Fibroblast of mammary gland (primary cell): ENCODE measurements around the gene PIEZO2.

ENCODE experiments used
- DNase-seq: peaks from one replicate; pipeline ENCODE4 v3.0.0-alpha.2; 2010; ENCODE audit warnings: low read depth
- H3K4me3 ChIP-seq: 2 replicates; pipeline ENCODE4 v1.5.1; 2011; ENCODE audit warnings: low read depth, mild to moderate bottlenecking, low read length, moderate library complexity; ENCODE audit not compliant: control insufficient read depth
- TF ChIP-seq, protein P1 (sequence below): conservative IDR thresholded peaks from 2 replicates; pipeline ENCODE4 v1.5.1; 2011; ENCODE audit warnings: low read depth, low read length, inconsistent platforms; ENCODE audit not compliant: control insufficient read depth, insufficient read depth

The PIEZO2 gene

GRCh38 chr18:11037533-11038240 is 111.7 kb downstream of the PIEZO2 start:
- no peak for DNase-seq
- TF ChIP-seq, protein P1, sequence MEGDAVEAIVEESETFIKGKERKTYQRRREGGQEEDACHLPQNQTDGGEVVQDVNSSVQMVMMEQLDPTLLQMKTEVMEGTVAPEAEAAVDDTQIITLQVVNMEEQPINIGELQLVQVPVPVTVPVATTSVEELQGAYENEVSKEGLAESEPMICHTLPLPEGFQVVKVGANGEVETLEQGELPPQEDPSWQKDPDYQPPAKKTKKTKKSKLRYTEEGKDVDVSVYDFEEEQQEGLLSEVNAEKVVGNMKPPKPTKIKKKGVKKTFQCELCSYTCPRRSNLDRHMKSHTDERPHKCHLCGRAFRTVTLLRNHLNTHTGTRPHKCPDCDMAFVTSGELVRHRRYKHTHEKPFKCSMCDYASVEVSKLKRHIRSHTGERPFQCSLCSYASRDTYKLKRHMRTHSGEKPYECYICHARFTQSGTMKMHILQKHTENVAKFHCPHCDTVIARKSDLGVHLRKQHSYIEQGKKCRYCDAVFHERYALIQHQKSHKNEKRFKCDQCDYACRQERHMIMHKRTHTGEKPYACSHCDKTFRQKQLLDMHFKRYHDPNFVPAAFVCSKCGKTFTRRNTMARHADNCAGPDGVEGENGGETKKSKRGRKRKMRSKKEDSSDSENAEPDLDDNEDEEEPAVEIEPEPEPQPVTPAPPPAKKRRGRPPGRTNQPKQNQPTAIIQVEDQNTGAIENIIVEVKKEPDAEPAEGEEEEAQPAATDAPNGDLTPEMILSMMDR: no peak
- no peak overlapping the region for H3K4me3 ChIP-seq

DNA sequence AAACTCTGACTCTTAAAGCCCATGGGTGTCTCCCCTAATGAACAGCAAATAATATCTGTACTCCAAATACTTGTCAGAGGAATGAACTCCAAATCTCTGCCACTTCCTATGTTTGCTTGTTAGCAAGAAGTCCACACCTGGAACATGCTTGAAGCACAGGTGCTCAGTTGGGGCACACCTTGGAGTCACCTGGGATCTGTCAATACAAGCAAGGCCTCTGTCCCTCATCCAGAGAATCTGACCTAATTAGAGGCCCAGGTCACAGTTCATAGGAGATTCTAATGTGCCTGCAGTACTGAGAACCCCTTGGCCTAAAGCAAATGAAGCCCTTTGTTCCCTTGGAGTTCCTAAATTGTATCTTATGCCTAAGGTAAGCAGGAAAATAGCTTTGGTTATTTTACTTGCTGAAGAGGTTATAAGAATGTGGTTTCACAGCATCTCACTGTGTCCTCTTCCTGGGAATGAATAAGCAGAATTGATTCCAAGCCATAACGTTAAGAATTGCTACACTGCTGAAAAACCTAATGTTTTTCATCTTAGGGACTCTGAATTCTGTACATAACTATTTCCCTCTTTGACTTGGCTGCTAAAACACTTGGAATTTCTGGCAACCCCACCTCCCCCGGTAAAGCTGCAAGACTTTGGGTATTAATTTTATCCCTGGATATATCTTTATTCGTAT is 113.4 kb downstream of the PIEZO2 start:
- H3K4me3 ChIP-seq: no peak overlapping the region
- no peak for DNase-seq
- TF ChIP-seq, protein P1: no peak

DNA sequence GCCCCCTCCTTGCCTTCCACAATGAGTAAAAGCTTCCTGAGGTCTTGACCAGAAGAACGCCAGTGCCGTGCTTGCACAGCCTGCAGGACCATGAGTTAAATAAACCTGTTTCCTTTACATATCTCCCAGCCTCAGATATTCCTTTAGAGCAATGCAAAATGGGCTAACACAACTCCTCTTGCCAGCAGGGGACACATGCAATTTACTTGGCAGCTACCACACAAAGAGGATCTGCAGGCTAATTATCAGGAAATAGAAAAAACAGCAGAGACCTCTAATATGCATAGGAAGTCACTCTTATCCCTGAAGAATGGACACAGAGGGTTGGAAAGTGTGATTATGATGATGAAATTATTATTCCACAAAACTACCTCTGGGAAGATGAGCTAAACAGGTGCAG is 114.0 kb downstream of the PIEZO2 start:
- H3K4me3 ChIP-seq: no peak overlapping the region
- DNase-seq: no peak
- TF ChIP-seq, protein P1: no peak

GRCh38 chr18:11034884-11035283 is 114.5 kb downstream of the PIEZO2 start:
- peak; percentile 26 for DNase-seq
- TF ChIP-seq, protein P1: no peak
- H3K4me3 ChIP-seq: no peak overlapping the region

GRCh38 chr18:11033503-11033902 is 115.9 kb downstream of the PIEZO2 start:
- TF ChIP-seq, protein P1: no peak

DNA sequence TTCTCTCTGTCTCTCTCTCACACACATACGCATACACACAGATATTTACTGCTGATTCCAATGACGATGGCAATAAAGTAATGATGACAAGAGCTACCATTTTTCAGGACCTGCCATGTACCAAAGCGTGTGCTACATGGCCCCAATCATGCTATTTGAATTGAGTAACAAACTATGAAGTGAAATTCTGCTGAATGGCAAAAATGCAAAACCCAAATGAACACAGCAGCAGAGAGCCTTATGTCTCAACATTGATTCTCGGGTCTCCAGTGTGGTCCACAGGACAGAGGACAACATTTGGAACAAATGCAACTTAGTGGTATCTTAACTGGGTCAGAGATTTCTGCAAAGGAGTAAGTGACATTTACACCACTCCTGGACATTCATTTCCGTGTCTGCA is 117.4 kb downstream of the PIEZO2 start:
- TF ChIP-seq, protein P1: no peak
- H3K4me3 ChIP-seq: no peak overlapping the region
- no peak for DNase-seq

More at GRCh38 chr18:11033503-11033902, 115.9 kb downstream of the PIEZO2 start:
- no peak overlapping the region for H3K4me3 ChIP-seq
- DNase-seq: no peak

DNA sequence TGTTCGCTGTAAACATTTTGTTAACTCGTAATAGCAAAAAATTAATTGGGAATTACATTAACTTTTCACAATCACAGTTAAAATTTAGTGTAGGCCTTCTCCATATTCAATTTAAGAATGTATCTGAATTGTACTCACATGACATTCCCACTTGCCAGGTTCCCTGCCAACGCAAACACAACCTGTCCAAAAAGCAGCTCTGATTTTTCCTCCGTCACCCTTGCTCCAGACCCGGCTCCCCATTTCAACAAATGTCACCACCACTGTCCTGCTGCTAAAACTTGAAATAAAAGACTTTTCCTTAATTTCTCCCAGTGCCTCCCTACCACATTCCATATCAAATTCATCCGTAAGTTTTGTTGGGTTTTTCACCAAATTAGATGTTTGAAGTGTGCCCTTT is 120.3 kb downstream of the PIEZO2 start:
- no peak for DNase-seq
- no peak overlapping the region for H3K4me3 ChIP-seq
- TF ChIP-seq, protein P1: no peak
